ENCODE results near the gene ACP7.

GRCh38 chr19:39046037-39046821, 37.9 kb upstream of the ACP7 start:
- TF ChIP-seq CTCF (IDR thresholded peaks at IDR 0.05) = no peak
- no peak for TF ChIP-seq POLR2A (IDR thresholded peaks at IDR 0.05)
